Glomerular endothelial cell (primary cell): ENCODE data around the gene PARP14. TPM values are rescaled to one million over a fixed set of nuclear protein-coding genes. Genes with fewer than 3 reads are reported as not detected.
"Not testable (repeated sequence)": the region's sequence is repeated elsewhere in the genome, so short reads cannot be mapped to it uniquely, and the experiment has no call there.

Experiments
- DNase-seq: peaks from one replicate; pipeline ENCODE4 v3.0.0-alpha.2; 2011; ENCODE audit warnings: low read depth, low spot score; ENCODE audit errors: extremely low read depth
- total RNA-seq: library from RNA; depleted of rRNA; stranded (reverse); fragments of >200 nt; gene quantifications from 2 replicates; pipeline ENCODE4 v1.2.3, GENCODE V29; 2015

The PARP14 gene, protein sequence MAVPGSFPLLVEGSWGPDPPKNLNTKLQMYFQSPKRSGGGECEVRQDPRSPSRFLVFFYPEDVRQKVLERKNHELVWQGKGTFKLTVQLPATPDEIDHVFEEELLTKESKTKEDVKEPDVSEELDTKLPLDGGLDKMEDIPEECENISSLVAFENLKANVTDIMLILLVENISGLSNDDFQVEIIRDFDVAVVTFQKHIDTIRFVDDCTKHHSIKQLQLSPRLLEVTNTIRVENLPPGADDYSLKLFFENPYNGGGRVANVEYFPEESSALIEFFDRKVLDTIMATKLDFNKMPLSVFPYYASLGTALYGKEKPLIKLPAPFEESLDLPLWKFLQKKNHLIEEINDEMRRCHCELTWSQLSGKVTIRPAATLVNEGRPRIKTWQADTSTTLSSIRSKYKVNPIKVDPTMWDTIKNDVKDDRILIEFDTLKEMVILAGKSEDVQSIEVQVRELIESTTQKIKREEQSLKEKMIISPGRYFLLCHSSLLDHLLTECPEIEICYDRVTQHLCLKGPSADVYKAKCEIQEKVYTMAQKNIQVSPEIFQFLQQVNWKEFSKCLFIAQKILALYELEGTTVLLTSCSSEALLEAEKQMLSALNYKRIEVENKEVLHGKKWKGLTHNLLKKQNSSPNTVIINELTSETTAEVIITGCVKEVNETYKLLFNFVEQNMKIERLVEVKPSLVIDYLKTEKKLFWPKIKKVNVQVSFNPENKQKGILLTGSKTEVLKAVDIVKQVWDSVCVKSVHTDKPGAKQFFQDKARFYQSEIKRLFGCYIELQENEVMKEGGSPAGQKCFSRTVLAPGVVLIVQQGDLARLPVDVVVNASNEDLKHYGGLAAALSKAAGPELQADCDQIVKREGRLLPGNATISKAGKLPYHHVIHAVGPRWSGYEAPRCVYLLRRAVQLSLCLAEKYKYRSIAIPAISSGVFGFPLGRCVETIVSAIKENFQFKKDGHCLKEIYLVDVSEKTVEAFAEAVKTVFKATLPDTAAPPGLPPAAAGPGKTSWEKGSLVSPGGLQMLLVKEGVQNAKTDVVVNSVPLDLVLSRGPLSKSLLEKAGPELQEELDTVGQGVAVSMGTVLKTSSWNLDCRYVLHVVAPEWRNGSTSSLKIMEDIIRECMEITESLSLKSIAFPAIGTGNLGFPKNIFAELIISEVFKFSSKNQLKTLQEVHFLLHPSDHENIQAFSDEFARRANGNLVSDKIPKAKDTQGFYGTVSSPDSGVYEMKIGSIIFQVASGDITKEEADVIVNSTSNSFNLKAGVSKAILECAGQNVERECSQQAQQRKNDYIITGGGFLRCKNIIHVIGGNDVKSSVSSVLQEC (N-terminal part only)
- total RNA-seq: 82.4 and 134 TPM in 2 replicates

- DNase-seq: no peak
Observed at GRCh38 chr3:122680475-122681283, at the start of gene PARP14. TSS of gene PARP14 (plus strand) at chr3:122680839. CDS start at chr3:122680884, 45 bp downstream.

DNA sequence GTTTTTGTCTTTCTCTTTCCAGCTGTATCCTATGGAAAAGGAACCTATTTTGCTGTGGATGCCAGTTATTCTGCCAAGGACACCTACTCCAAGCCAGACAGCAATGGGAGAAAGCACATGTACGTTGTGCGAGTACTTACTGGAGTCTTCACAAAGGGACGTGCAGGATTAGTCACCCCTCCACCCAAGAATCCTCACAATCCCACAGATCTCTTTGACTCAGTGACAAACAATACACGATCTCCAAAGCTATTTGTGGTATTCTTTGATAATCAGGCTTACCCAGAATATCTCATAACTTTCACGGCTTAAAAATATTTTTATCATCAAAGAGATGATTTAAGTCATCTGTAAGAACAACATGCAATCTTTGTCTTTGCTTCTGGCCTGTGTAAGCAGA lies 44.9 kb upstream of the PARP14 start:
- no peak for DNase-seq

GRCh38 chr3:122636697-122637096 lies 43.9 kb upstream of the PARP14 start:
- no peak for DNase-seq

- no peak for DNase-seq
Observed at GRCh38 chr3:122640437-122640999, 40.1 kb upstream of the PARP14 start.

DNA sequence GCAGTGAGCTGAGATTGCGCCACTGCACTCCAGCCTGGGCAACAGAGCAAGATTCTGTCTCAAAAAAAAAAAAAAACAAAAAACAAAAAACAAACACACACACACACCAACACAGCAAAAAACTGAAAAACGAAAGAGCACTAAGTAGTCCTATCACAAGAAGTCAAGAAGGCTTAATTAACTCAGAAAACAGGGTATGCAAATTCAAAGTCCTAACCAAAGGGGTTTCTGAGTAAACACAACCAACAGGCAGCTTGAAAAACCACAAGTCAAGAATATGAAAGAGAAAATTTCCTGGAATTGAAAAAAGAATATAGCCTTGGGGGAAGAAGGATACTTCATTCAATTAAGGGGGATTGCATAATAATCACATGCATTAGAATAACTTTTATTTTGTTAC lies 37.7 kb upstream of the PARP14 start:
- no peak for DNase-seq

DNA sequence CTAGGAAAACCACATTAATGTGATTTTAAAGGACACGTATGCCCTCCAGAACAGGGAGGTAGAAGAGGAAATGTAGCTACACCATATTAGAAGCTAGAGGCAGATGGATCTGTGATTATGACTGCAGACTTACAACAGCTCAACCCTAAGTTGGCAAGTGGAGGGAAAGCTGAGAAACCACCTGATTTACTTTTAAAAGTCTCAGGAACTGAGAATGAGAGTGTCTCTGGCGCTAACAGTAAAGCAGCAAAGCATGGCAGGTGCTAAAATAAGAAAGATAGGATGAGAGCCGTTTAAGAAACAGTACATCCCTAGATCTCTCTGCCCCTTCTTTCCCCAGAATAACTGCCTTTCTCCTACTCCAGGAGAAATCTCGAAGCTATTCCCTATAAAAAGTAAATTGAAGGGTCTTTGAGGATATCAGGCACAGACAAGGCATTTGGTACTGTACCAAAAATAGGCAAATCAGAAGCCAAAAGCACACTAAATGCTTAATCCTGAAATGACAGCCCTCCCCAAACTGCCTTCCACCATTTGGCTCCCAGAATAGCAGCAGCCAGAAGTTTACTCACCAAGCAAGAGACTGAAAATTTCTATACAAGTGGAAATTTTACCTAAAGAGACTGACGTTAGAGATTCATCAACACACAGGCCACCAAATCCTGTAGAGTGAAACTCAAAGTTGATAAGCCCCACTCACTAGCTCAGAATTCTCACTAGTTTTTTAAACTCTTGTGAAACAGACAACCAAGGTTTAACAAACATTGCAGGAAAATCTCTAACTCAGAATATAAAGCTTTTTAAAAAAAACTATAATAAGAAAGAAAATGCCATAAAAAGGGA lies 34.3 kb upstream of the PARP14 start:
- DNase-seq: no peak

DNA sequence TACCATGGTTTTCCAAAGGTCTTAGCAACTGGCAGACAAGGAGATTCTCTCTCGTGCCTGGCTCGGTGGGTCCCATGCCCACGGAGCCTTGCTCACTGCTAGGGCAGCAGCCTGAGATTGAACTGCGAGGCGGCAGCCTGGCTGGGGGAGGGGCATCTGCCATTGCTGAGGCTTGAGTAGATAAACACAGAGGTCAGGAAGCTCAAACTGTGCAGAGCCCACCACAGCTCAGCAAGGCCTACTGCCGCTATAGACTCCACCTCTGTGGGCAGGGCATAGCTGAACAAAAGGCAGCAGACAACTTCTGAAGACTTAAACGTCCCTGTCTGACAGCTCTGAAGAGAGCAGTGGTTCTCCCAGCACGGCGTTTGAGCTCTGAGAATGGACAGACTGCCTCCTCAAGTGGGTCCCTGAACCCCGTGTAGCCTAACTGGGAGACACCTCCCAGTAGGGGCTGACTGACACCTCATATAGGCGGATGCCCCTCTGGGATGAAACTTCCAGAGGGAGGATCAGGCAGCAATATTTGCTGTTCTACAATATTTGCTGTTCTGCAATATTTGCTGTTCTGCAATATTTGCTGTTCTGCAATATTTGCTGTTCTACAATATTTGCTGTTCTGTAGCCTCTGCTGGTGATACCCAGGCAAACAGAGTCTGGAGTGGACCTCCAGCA lies 29.3 kb upstream of the PARP14 start:
- not testable (repeated sequence) for DNase-seq

GRCh38 chr3:122651962-122652361 lies 28.7 kb upstream of the PARP14 start:
- not testable (repeated sequence) for DNase-seq

- DNase-seq: not testable (repeated sequence)
Observed at GRCh38 chr3:122658336-122658735, 22.3 kb upstream of the PARP14 start.

DNA sequence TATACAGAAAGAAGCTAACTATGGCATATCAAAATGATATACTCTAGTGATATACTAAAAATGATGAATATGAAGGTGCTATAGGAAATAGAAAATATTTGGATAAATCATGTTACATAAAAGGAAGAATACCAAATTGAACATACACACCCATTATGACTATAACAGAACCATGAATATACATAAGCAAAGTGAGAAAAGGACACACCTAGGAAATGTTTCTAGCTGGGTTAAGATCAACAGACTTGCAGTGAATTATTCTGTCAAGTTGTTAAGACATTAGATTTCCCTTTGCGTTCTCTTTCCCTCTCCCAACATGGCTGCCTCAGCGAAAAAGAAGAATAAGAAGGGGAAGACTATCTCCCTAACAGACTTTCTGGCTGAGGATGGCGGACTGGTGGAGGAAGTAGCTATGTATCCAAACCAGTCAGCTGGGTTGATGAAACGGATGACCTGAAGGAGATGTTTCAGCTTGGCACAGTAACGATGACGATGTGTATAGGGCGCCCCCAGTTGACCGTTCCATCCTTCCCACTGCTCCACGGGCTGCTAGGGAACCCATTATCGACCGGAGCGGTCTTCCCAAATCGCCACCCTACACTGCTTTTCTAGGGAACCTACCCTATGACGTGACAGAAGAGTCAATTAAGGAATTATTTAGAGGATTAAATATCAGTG lies 20.2 kb upstream of the PARP14 start:
- no peak for DNase-seq

DNA sequence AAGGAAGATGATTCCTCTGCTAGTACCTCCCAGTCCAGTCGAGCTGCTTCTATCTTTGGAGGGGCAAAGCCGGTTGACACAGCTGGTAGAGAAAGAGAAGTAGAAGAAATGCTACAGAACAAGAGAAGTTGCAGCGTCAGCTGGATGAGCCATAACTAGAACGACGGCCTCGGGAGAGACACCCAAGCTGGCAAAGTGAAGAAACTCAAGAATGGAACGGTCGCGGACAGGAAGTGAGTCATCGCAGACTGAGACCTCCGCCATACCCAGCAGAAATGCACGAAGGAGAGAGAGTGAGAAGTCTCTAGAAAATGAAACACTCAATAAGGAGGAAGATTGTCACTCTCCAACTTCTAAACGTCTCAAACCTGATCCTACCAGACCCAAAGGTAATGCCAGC lies 19.0 kb upstream of the PARP14 start:
- no peak for DNase-seq

DNA sequence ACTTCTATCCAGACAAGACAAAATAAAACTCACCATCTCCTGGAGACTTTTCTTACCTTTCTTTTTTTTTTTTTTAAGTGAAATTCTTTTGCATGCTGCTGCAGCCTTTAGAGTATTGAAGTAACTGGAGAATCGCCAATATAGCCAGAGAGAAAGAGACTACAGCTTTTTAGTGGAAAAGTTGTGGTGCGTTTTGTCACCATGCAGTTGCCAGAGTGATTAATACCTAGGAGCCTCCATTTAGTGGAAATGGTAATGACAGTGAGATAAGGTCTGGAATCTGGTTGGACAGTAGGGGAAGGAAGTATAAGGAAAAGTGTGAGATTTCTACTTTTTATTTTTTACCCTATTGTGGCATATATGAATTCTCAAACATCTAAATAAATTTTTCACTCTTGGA lies 18.1 kb upstream of the PARP14 start:
- DNase-seq: no peak

DNA sequence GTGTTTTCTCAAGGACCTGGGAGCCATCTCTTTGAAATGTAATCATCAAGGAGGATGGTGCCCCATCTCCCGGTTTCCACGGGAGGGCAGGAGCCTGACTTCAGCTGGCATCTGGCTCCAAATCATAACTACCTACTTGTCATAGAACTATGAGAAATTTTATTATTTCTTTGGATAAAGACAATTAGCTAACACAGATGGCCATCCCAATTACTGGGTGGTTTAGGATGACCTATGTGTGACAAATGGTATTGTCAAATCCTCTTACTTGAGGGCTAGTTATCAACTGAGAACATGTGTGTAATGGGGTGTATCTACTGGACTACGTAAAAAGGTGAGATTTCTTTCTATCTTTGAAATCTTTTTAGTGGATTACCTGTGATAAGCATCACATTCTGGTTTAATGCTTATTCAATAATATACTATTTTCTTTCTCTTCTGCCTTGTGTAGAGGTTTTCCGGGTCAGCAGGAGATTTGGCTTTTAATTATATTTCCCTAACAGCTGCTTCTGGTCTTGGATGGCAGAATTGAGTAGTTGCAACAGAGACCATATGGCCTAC lies 15.3 kb upstream of the PARP14 start:
- DNase-seq: no peak

DNA sequence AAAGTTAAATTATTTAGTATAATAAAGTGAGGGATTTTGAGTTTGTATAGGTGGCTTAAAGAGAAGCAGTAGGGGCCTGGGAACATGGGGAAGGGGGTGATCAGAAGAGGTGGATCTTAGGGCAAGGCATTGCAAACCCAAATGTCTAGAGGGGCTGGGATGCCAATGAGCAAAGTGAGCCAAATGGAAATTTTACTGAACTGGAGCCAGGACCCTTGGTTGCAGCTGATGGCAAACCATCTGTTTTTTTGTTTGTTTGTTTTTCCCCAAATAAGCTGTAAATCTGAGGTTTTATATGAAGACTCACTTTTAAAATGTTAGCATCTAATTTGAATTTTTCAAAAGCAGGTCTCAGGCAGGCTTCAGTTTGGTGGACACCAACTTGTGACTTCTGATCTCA lies 14.8 kb upstream of the PARP14 start:
- DNase-seq: no peak

- DNase-seq: no peak
Observed at GRCh38 chr3:122668930-122669730, 11.5 kb upstream of the PARP14 start.

DNA sequence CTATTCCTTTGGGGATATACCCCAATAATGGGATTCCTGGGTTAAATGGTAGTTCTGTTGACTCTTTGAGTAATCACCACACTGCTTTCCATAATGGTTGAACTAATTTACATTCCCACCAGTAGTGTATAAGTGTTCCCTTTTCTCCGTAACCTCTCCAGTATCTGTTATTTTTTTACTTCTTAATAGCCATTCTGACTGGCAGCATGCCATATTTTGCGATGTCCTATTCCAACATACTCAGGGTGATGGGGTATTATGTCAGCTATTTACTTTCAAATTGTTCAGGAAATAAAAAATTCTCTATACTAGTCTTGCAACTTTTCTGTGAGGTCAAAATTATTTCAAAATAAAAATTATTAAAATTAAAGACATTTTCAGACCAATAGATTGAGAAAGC lies 9.1 kb upstream of the PARP14 start:
- no peak for DNase-seq

- DNase-seq: no peak
Observed at GRCh38 chr3:122674339-122674738, 6.3 kb upstream of the PARP14 start.
